HL-60 (cell line): ENCODE measurements around the gene CAMTA1.

Experiments
- CTCF ChIP-seq: IDR thresholded peaks from one replicate; pipeline ENCODE4 v1.5.1; 2011; ENCODE audit warnings: low read length, control low read depth, inconsistent platforms; ENCODE audit not compliant: insufficient read depth
- GABPA ChIP-seq: IDR thresholded peaks from 2 replicates; pipeline ENCODE4 v1.6.1; 2012; ENCODE audit warnings: low read depth
- POLR2AphosphoS5 ChIP-seq: IDR thresholded peaks from 2 replicates; pipeline ENCODE4 v1.6.1; 2012; ENCODE audit warnings: low read depth
- REST ChIP-seq: IDR thresholded peaks from 2 replicates; pipeline ENCODE4 v1.6.1; 2012; ENCODE audit warnings: low read depth; ENCODE audit not compliant: insufficient replicate concordance
- SPI1 ChIP-seq: IDR thresholded peaks from 2 replicates; pipeline ENCODE4 v1.6.1; 2012; ENCODE audit warnings: low read depth, mild to moderate bottlenecking, borderline replicate concordance

DNA sequence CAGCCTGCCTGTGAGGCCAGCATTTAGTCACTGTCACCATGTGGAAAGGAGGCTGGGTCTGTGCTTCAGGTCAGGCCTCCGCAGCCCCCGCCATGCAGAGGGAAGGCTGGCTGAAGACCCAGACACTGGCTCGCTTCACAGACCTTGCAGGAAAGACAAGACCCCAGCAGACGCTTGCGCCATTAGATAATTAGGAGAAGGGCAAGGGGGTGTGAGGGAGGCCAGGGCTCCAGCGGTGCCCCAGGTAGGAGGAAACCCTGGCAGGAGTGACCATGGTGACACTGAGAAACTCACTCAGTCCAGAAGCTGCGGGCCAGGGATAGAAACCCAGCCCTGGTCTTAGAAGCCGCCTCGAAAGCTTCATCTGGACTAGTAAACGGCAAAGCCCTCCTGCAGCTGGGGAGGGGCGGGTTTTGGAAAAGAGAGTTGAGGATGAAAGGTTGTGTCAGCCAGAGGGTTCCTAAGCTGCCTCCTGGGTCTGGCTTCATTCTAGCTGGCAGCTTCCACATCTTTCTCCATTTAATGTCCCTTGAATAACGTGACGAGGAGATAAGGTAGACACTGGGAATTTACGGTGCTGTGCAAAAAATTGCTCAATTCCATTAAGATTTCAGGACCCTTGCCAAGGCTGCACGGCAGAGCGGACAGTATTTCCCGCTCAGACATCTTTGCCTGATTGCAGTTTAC, 691.8 kb downstream of the CAMTA1 start:
- TF ChIP-seq POLR2AphosphoS5 (no peak), CTCF (no peak), REST (no peak), GABPA (no peak), SPI1 (no peak)
